ENCODE measurements around the gene CNDP1.

The CNDP1 gene

GRCh38 chr18:74534150-74534969 is at the start of gene CNDP1:
TSS of gene CNDP1 (plus strand) at chr18:74534500. CDS start at chr18:74534668, 168 bp downstream.
- Mint-ChIP-seq H3K27ac (no peak within 1 kb of the TSS), H3K4me3 (no peak within 1 kb of the TSS), H3K9me3 (no peaks in the 10 kb centered on the region), H3K27me3 (peaks cover 4% of the 10 kb centered on the region), H3K36me3 (ENCODE audit: low read depth) (no peaks in the 10 kb centered on the region), H3K4me1 (ENCODE audit: low read depth) (no peaks in the 10 kb centered on the region)
- intact Hi-C loops (cut with micrococcal nuclease): no loop called here

GRCh38 chr18:74486119-74486849 is 48.0 kb upstream of the CNDP1 start:
- H3K27me3 Mint-ChIP-seq: peaks cover 3% of the 10 kb centered on the region
- H3K27ac Mint-ChIP-seq: no peak overlapping the region

GRCh38 chr18:74488354-74488753 is 45.9 kb upstream of the CNDP1 start:
- H3K27me3 Mint-ChIP-seq: peaks cover 3% of the 10 kb centered on the region
- intact Hi-C loops (cut with micrococcal nuclease): no loop called here
- no peak overlapping the region for H3K27ac Mint-ChIP-seq
- no peaks in the 10 kb centered on the region for H3K9me3 Mint-ChIP-seq
- H3K36me3 Mint-ChIP-seq (ENCODE audit: low read depth): no peaks in the 10 kb centered on the region
- H3K4me1 Mint-ChIP-seq (ENCODE audit: low read depth): peaks cover 5% of the 10 kb centered on the region
- H3K4me3 Mint-ChIP-seq: no peak overlapping the region

More at GRCh38 chr18:74486119-74486849, 48.0 kb upstream of the CNDP1 start:
- intact Hi-C loops (cut with micrococcal nuclease): no loop called here
- no peak overlapping the region for H3K4me3 Mint-ChIP-seq
- H3K9me3 Mint-ChIP-seq: no peaks in the 10 kb centered on the region
- no peaks in the 10 kb centered on the region for H3K36me3 Mint-ChIP-seq (ENCODE audit: low read depth)
- peaks cover 5% of the 10 kb centered on the region for H3K4me1 Mint-ChIP-seq (ENCODE audit: low read depth)

- peaks cover 3% of the 10 kb centered on the region for H3K27me3 Mint-ChIP-seq
- H3K27ac Mint-ChIP-seq: no peak overlapping the region
- H3K4me1 Mint-ChIP-seq (ENCODE audit: low read depth): peaks cover 5% of the 10 kb centered on the region
- intact Hi-C loops (cut with micrococcal nuclease): no loop called here
- H3K9me3 Mint-ChIP-seq: no peaks in the 10 kb centered on the region
- no peak overlapping the region for H3K4me3 Mint-ChIP-seq
- no peaks in the 10 kb centered on the region for H3K36me3 Mint-ChIP-seq (ENCODE audit: low read depth)
Measured at GRCh38 chr18:74488864-74489263, 45.4 kb upstream of the CNDP1 start.

GRCh38 chr18:74489676-74490075 is 44.6 kb upstream of the CNDP1 start:
- H3K27me3 Mint-ChIP-seq: peaks cover 3% of the 10 kb centered on the region
- H3K27ac Mint-ChIP-seq: no peak overlapping the region
- intact Hi-C loops (cut with micrococcal nuclease): loop anchor here (5.0 to 10.0 kb wide), 2 partner anchors 65 to 137 kb away; no protein-coding TSS in a partner anchor
- H3K36me3 Mint-ChIP-seq (ENCODE audit: low read depth): no peaks in the 10 kb centered on the region
- H3K4me1 Mint-ChIP-seq (ENCODE audit: low read depth): peaks cover 4% of the 10 kb centered on the region
- H3K9me3 Mint-ChIP-seq: no peaks in the 10 kb centered on the region
- H3K4me3 Mint-ChIP-seq: no peak overlapping the region

- Mint-ChIP-seq H3K27ac (no peak overlapping the region), H3K4me1 (ENCODE audit: low read depth) (peaks cover 6% of the 10 kb centered on the region), H3K4me3 (no peak overlapping the region), H3K9me3 (no peaks in the 10 kb centered on the region), H3K36me3 (ENCODE audit: low read depth) (peaks cover 15% of the 10 kb centered on the region), H3K27me3 (no peaks in the 10 kb centered on the region)
- intact Hi-C loops (cut with micrococcal nuclease): loop anchor here (5.0 to 10.0 kb wide), 2 partner anchors 63 to 140 kb away; no protein-coding TSS in a partner anchor
Measured at GRCh38 chr18:74492259-74492658, 42.0 kb upstream of the CNDP1 start.

- Mint-ChIP-seq H3K4me3 (no peak overlapping the region), H3K27me3 (no peaks in the 10 kb centered on the region), H3K27ac (no peak overlapping the region), H3K36me3 (ENCODE audit: low read depth) (peaks cover 15% of the 10 kb centered on the region), H3K4me1 (ENCODE audit: low read depth) (peaks cover 15% of the 10 kb centered on the region), H3K9me3 (no peaks in the 10 kb centered on the region)
- intact Hi-C loops (cut with micrococcal nuclease): loop anchor here (1.0 to 10.0 kb wide), 3 partner anchors 61 to 299 kb away; no protein-coding TSS in a partner anchor
Measured at GRCh38 chr18:74493689-74494088, 40.6 kb upstream of the CNDP1 start.

- H3K27ac Mint-ChIP-seq: no peak overlapping the region
- no peak overlapping the region for H3K4me3 Mint-ChIP-seq
- H3K27me3 Mint-ChIP-seq: no peaks in the 10 kb centered on the region
- peaks cover 15% of the 10 kb centered on the region for H3K36me3 Mint-ChIP-seq (ENCODE audit: low read depth)
- H3K4me1 Mint-ChIP-seq (ENCODE audit: low read depth): peaks cover 22% of the 10 kb centered on the region
- H3K9me3 Mint-ChIP-seq: no peaks in the 10 kb centered on the region
- intact Hi-C loops (cut with micrococcal nuclease): loop anchor here (1.0 to 10.0 kb wide), 3 partner anchors 60 to 300 kb away; no protein-coding TSS in a partner anchor
Measured at GRCh38 chr18:74494514-74494913, 39.8 kb upstream of the CNDP1 start.

GRCh38 chr18:74495581-74496507 is 38.5 kb upstream of the CNDP1 start, which contains the start of gene CNDP2:
TSS of gene CNDP2 (plus strand) at chr18:74496363. CDS start at chr18:74499974, 3,611 bp downstream.
- H3K27me3 Mint-ChIP-seq: no peaks in the 10 kb centered on the region
- intact Hi-C loops (cut with micrococcal nuclease): loop anchor here (10.0 kb wide), 1 partner anchor 59 kb away; no protein-coding TSS in a partner anchor
- peak within 1 kb of the TSS; percentile 94 for H3K27ac Mint-ChIP-seq
- peaks cover 30% of the 10 kb centered on the region for H3K4me1 Mint-ChIP-seq (ENCODE audit: low read depth)
- H3K4me3 Mint-ChIP-seq: peak within 1 kb of the TSS; percentile 81
- H3K36me3 Mint-ChIP-seq (ENCODE audit: low read depth): peaks cover 20% of the 10 kb centered on the region
- H3K9me3 Mint-ChIP-seq: no peaks in the 10 kb centered on the region

GRCh38 chr18:74496508-74497323 is 37.6 kb upstream of the CNDP1 start:
- peaks cover 37% of the 10 kb centered on the region for H3K4me1 Mint-ChIP-seq (ENCODE audit: low read depth)
- H3K27me3 Mint-ChIP-seq: no peaks in the 10 kb centered on the region
- peaks cover 29% of the 10 kb centered on the region for H3K36me3 Mint-ChIP-seq (ENCODE audit: low read depth)
- intact Hi-C loops (cut with micrococcal nuclease): loop anchor here (10.0 kb wide), 1 partner anchor 58 kb away; no protein-coding TSS in a partner anchor
- no peaks in the 10 kb centered on the region for H3K9me3 Mint-ChIP-seq
- peak overlapping the region; percentile 94 for H3K27ac Mint-ChIP-seq
- peak overlapping the region; percentile 81 for H3K4me3 Mint-ChIP-seq

GRCh38 chr18:74497324-74497676 is 37.0 kb upstream of the CNDP1 start:
- H3K27me3 Mint-ChIP-seq: no peaks in the 10 kb centered on the region
- peak overlapping the region; percentile 94 for H3K27ac Mint-ChIP-seq
- H3K4me3 Mint-ChIP-seq: peak overlapping the region; percentile 81
- intact Hi-C loops (cut with micrococcal nuclease): loop anchor here (10.0 kb wide), 1 partner anchor 58 kb away; no protein-coding TSS in a partner anchor
- no peaks in the 10 kb centered on the region for H3K9me3 Mint-ChIP-seq
- peaks cover 43% of the 10 kb centered on the region for H3K4me1 Mint-ChIP-seq (ENCODE audit: low read depth)
- H3K36me3 Mint-ChIP-seq (ENCODE audit: low read depth): peaks cover 35% of the 10 kb centered on the region

GRCh38 chr18:74497778-74498177 is 36.5 kb upstream of the CNDP1 start:
- H3K4me3 Mint-ChIP-seq: peak overlapping the region; percentile 81
- H3K36me3 Mint-ChIP-seq (ENCODE audit: low read depth): peaks cover 40% of the 10 kb centered on the region
- H3K4me1 Mint-ChIP-seq (ENCODE audit: low read depth): peaks cover 48% of the 10 kb centered on the region
- intact Hi-C loops (cut with micrococcal nuclease): loop anchor here (10.0 kb wide), 1 partner anchor 57 kb away; no protein-coding TSS in a partner anchor
- no peaks in the 10 kb centered on the region for H3K9me3 Mint-ChIP-seq
- peak overlapping the region; percentile 94 for H3K27ac Mint-ChIP-seq
- H3K27me3 Mint-ChIP-seq: no peaks in the 10 kb centered on the region

Measured in dendritic cell treated with granulocyte-macrophage colony-stimulating factor and Interleukin-4, amounts not matched to agents 40 ng/mL and 50 ng/mL, for 4 days (primary cell).